ENCODE data around the gene CDH4. TPM values are rescaled to one million over a fixed set of nuclear protein-coding genes. Genes with fewer than 3 reads are reported as not detected.

The CDH4 gene
- total and polyA plus RNA-seq, 3 experiments from 2014 or later, result 0.22 TPM; not detected in 2

GRCh38 chr20:61734733-61735502 is 482.9 kb downstream of the CDH4 start:
- Mint-ChIP-seq H3K4me1 (no peaks in the 10 kb centered on the region), H3K27me3 (peaks cover 3 to 25% of the 10 kb centered on the region in 2 donors), H3K9me3 (no peaks in the 10 kb centered on the region), H3K4me3 (no peak overlapping the region), H3K36me3 (no peaks in the 10 kb centered on the region), H3K27ac (no peak overlapping the region)
- no peak overlapping the region for H3K27ac ChIP-seq (ENCODE audit: low read depth, low read length)
- no peak for DNase-seq
- H3K36me3 ChIP-seq (ENCODE audit: insufficient read depth, low read length), result no peaks in the 10 kb centered on the region
- POLR2A ChIA-PET, result no interaction called here
- CTCF ChIA-PET, result no interaction called here
- no peaks in the 10 kb centered on the region for H3K27me3 ChIP-seq (ENCODE audit: insufficient read depth, low read length, poor library complexity, severe bottlenecking)
- no peaks in the 10 kb centered on the region for H3K4me1 ChIP-seq (ENCODE audit: insufficient read depth, low read length)
- H3K9me3 ChIP-seq (ENCODE audit: low read length), result no peaks in the 10 kb centered on the region
- H3K4me3 ChIP-seq (ENCODE audit: low read length), result no peak overlapping the region

- H3K4me3 ChIP-seq (ENCODE audit: low read length), result no peak overlapping the region
- Mint-ChIP-seq H3K27me3 (peaks cover 3 to 25% of the 10 kb centered on the region in 2 donors), H3K27ac (no peak overlapping the region), H3K4me3 (no peak overlapping the region), H3K9me3 (no peaks in the 10 kb centered on the region), H3K4me1 (no peaks in the 10 kb centered on the region), H3K36me3 (no peaks in the 10 kb centered on the region)
- no peak for DNase-seq
- no peaks in the 10 kb centered on the region for H3K9me3 ChIP-seq (ENCODE audit: low read length)
- H3K27ac ChIP-seq (ENCODE audit: low read depth, low read length), result no peak overlapping the region
- H3K4me1 ChIP-seq (ENCODE audit: insufficient read depth, low read length), result no peaks in the 10 kb centered on the region
- no peaks in the 10 kb centered on the region for H3K27me3 ChIP-seq (ENCODE audit: insufficient read depth, low read length, poor library complexity, severe bottlenecking)
- ChIA-PET POLR2A (no interaction called here), CTCF (no interaction called here)
- no peaks in the 10 kb centered on the region for H3K36me3 ChIP-seq (ENCODE audit: insufficient read depth, low read length)
Observed at GRCh38 chr20:61735503-61735785, 483.4 kb downstream of the CDH4 start.

- POLR2A ChIA-PET, result no interaction called here
- no peaks in the 10 kb centered on the region for H3K27me3 ChIP-seq (ENCODE audit: insufficient read depth, low read length, poor library complexity, severe bottlenecking)
- DNase-seq, result no peak
- H3K9me3 ChIP-seq (ENCODE audit: low read length), result no peaks in the 10 kb centered on the region
- no peaks in the 10 kb centered on the region for H3K36me3 ChIP-seq (ENCODE audit: insufficient read depth, low read length)
- Mint-ChIP-seq H3K9me3 (no peaks in the 10 kb centered on the region), H3K27me3 (peaks cover 3 to 25% of the 10 kb centered on the region in 2 donors), H3K27ac (peak overlapping the region in 1 of 8 donors; percentile 65), H3K4me1 (no peaks in the 10 kb centered on the region), H3K36me3 (no peaks in the 10 kb centered on the region), H3K4me3 (no peak overlapping the region)
- H3K27ac ChIP-seq (ENCODE audit: low read depth, low read length), result no peak overlapping the region
- H3K4me1 ChIP-seq (ENCODE audit: insufficient read depth, low read length), result no peaks in the 10 kb centered on the region
- CTCF ChIA-PET, result no interaction called here
- H3K4me3 ChIP-seq (ENCODE audit: low read length), result no peak overlapping the region
Observed at GRCh38 chr20:61736001-61736635, 484.1 kb downstream of the CDH4 start.

GRCh38 chr20:61736751-61737310 is 484.8 kb downstream of the CDH4 start:
- Histone ChIP-seq H3K9me3 (ENCODE audit: low read length) (no peaks in the 10 kb centered on the region), H3K36me3 (ENCODE audit: insufficient read depth, low read length) (no peaks in the 10 kb centered on the region), H3K4me3 (ENCODE audit: low read length) (no peak overlapping the region), H3K27me3 (ENCODE audit: insufficient read depth, low read length, poor library complexity, severe bottlenecking) (no peaks in the 10 kb centered on the region), H3K4me1 (ENCODE audit: insufficient read depth, low read length) (no peaks in the 10 kb centered on the region), H3K27ac (ENCODE audit: low read depth, low read length) (no peak overlapping the region)
- Mint-ChIP-seq H3K4me1 (no peaks in the 10 kb centered on the region), H3K4me3 (no peak overlapping the region), H3K36me3 (no peaks in the 10 kb centered on the region), H3K27ac (no peak overlapping the region), H3K9me3 (no peaks in the 10 kb centered on the region), H3K27me3 (peaks cover 3 to 25% of the 10 kb centered on the region in 2 donors)
- POLR2A ChIA-PET, result no interaction called here
- CTCF ChIA-PET, result no interaction called here
- no peak for DNase-seq

- no peaks in the 10 kb centered on the region for H3K9me3 Mint-ChIP-seq
- no peak for DNase-seq
- H3K4me1 Mint-ChIP-seq, result no peaks in the 10 kb centered on the region
- no peaks in the 10 kb centered on the region for H3K36me3 Mint-ChIP-seq
- Histone ChIP-seq H3K4me1 (ENCODE audit: insufficient read depth, low read length) (no peaks in the 10 kb centered on the region), H3K27ac (ENCODE audit: low read depth, low read length) (no peak overlapping the region), H3K4me3 (ENCODE audit: low read length) (no peak overlapping the region), H3K9me3 (ENCODE audit: low read length) (no peaks in the 10 kb centered on the region), H3K36me3 (ENCODE audit: insufficient read depth, low read length) (no peaks in the 10 kb centered on the region), H3K27me3 (ENCODE audit: insufficient read depth, low read length, poor library complexity, severe bottlenecking) (no peaks in the 10 kb centered on the region)
- H3K27me3 Mint-ChIP-seq, result peaks cover 3 to 25% of the 10 kb centered on the region in 2 donors
- H3K4me3 Mint-ChIP-seq, result no peak overlapping the region
- no peak overlapping the region for H3K27ac Mint-ChIP-seq
- ChIA-PET CTCF (no interaction called here), POLR2A (no interaction called here)
Observed at GRCh38 chr20:61737346-61737745, 485.3 kb downstream of the CDH4 start.

- no peaks in the 10 kb centered on the region for H3K27me3 ChIP-seq (ENCODE audit: insufficient read depth, low read length, poor library complexity, severe bottlenecking)
- CTCF ChIA-PET, result no interaction called here
- POLR2A ChIA-PET, result no interaction called here
- H3K36me3 ChIP-seq (ENCODE audit: insufficient read depth, low read length), result no peaks in the 10 kb centered on the region
- no peaks in the 10 kb centered on the region for H3K9me3 ChIP-seq (ENCODE audit: low read length)
- H3K27ac ChIP-seq (ENCODE audit: low read depth, low read length), result no peak overlapping the region
- Mint-ChIP-seq H3K27me3 (peaks cover 3 to 22% of the 10 kb centered on the region in 2 donors), H3K4me1 (no peaks in the 10 kb centered on the region), H3K36me3 (no peaks in the 10 kb centered on the region), H3K4me3 (no peak overlapping the region), H3K27ac (no peak overlapping the region), H3K9me3 (no peaks in the 10 kb centered on the region)
- no peaks in the 10 kb centered on the region for H3K4me1 ChIP-seq (ENCODE audit: insufficient read depth, low read length)
- no peak for DNase-seq
- H3K4me3 ChIP-seq (ENCODE audit: low read length), result no peak overlapping the region
Observed at GRCh38 chr20:61737812-61738443, 485.9 kb downstream of the CDH4 start.

- Mint-ChIP-seq H3K27ac (no peak overlapping the region), H3K27me3 (peaks cover 2 to 18% of the 10 kb centered on the region in 2 donors), H3K4me1 (no peaks in the 10 kb centered on the region), H3K9me3 (no peaks in the 10 kb centered on the region), H3K36me3 (no peaks in the 10 kb centered on the region), H3K4me3 (no peak overlapping the region)
- POLR2A ChIA-PET, result no interaction called here
- no peak for DNase-seq
- CTCF ChIA-PET, result no interaction called here
- Histone ChIP-seq H3K27me3 (ENCODE audit: insufficient read depth, low read length, poor library complexity, severe bottlenecking) (no peaks in the 10 kb centered on the region), H3K9me3 (ENCODE audit: low read length) (no peaks in the 10 kb centered on the region), H3K4me3 (ENCODE audit: low read length) (no peak overlapping the region), H3K4me1 (ENCODE audit: insufficient read depth, low read length) (no peaks in the 10 kb centered on the region), H3K36me3 (ENCODE audit: insufficient read depth, low read length) (no peaks in the 10 kb centered on the region), H3K27ac (ENCODE audit: low read depth, low read length) (no peak overlapping the region)
Observed at GRCh38 chr20:61738601-61739069, 486.6 kb downstream of the CDH4 start.

GRCh38 chr20:61739086-61739831 is 487.2 kb downstream of the CDH4 start:
- no peaks in the 10 kb centered on the region for H3K4me1 Mint-ChIP-seq
- no peaks in the 10 kb centered on the region for H3K27me3 ChIP-seq (ENCODE audit: insufficient read depth, low read length, poor library complexity, severe bottlenecking)
- H3K9me3 ChIP-seq (ENCODE audit: low read length), result no peaks in the 10 kb centered on the region
- no peak overlapping the region for H3K27ac Mint-ChIP-seq
- H3K36me3 Mint-ChIP-seq, result no peaks in the 10 kb centered on the region
- H3K27ac ChIP-seq (ENCODE audit: low read depth, low read length), result no peak overlapping the region
- H3K4me3 Mint-ChIP-seq, result no peak overlapping the region
- DNase-seq, result no peak
- no peaks in the 10 kb centered on the region for H3K4me1 ChIP-seq (ENCODE audit: insufficient read depth, low read length)
- H3K9me3 Mint-ChIP-seq, result no peaks in the 10 kb centered on the region
- CTCF ChIA-PET, result no interaction called here
- H3K36me3 ChIP-seq (ENCODE audit: insufficient read depth, low read length), result no peaks in the 10 kb centered on the region
- H3K27me3 Mint-ChIP-seq, result peaks cover 6 to 13% of the 10 kb centered on the region in 2 donors
- H3K4me3 ChIP-seq (ENCODE audit: low read length), result no peak overlapping the region
- POLR2A ChIA-PET, result no interaction called here
